Endodermal cell (in vitro differentiated cells): ENCODE results near the gene PNCK. TPM values are rescaled to one million over a fixed set of nuclear protein-coding genes. Genes with fewer than 3 reads are reported as not detected.
"Not testable (repeated sequence)": the region's sequence is repeated elsewhere in the genome, so short reads cannot be mapped to it uniquely, and the experiment has no call there.

Experiments used
- DNase-seq: peaks from one replicate; pipeline ENCODE4 v3.0.0-alpha.2; 2017
- H3K27ac ChIP-seq: 2 replicates; pipeline ENCODE4 v1.5.1; 2013; ENCODE audit warnings: mild to moderate bottlenecking, low read depth, low read length, moderate library complexity
- H3K27me3 ChIP-seq: 2 replicates; pipeline ENCODE4 v1.6.1; 2013; ENCODE audit warnings: mild to moderate bottlenecking, low read length, moderate library complexity; ENCODE audit not compliant: insufficient read depth, control insufficient read depth, poor library complexity, severe bottlenecking
- H3K36me3 ChIP-seq: 2 replicates; pipeline ENCODE4 v1.7.0; 2013; ENCODE audit warnings: mild to moderate bottlenecking, low read length, moderate library complexity; ENCODE audit not compliant: control insufficient read depth, insufficient read depth
- H3K4me1 ChIP-seq: one replicate; pipeline ENCODE4 v1.7.0; 2013; ENCODE audit warnings: low read length; ENCODE audit not compliant: control insufficient read depth, insufficient read depth
- H3K4me3 ChIP-seq: 2 replicates; pipeline ENCODE4 v1.5.1; 2013; ENCODE audit warnings: mild to moderate bottlenecking, low read length, moderate library complexity
- H3K9ac ChIP-seq: 2 replicates; pipeline ENCODE4 v1.6.1; 2013; ENCODE audit warnings: mild to moderate bottlenecking, low read length, moderate library complexity; ENCODE audit not compliant: poor library complexity, severe bottlenecking; ENCODE audit errors: extremely low read depth
- H3K9me3 ChIP-seq: 2 replicates; pipeline ENCODE4 v1.6.1; 2013; ENCODE audit warnings: mild to moderate bottlenecking, low read length, moderate library complexity; ENCODE audit not compliant: control insufficient read depth
- H3K27ac Mint-ChIP-seq: 2 replicates; pipeline ENCODE4 v1.8.0; 2020; ENCODE audit warnings: mixed read lengths
- H3K27me3 Mint-ChIP-seq: 2 replicates; pipeline ENCODE4 v1.8.0; 2021; ENCODE audit warnings: mild to moderate bottlenecking, mixed read lengths; ENCODE audit not compliant: insufficient read depth
- H3K36me3 Mint-ChIP-seq: 2 replicates; pipeline ENCODE4 v1.8.0; 2020; ENCODE audit warnings: low read depth, mixed read lengths
- H3K4me1 Mint-ChIP-seq: 2 replicates; pipeline ENCODE4 v1.8.0; 2020; ENCODE audit warnings: mixed read lengths
- H3K4me3 Mint-ChIP-seq: 2 replicates; pipeline ENCODE4 v1.8.0; 2020; ENCODE audit warnings: mild to moderate bottlenecking, moderate library complexity, mixed read lengths
- H3K9me3 Mint-ChIP-seq: 2 replicates; pipeline ENCODE4 v1.8.0; 2020; ENCODE audit warnings: mild to moderate bottlenecking, mixed read lengths
- CTCF ChIP-seq: fragments of 200-600 bp; sonication (generic); conservative IDR thresholded peaks from 2 replicates; pipeline ENCODE4 v1.5.0; 2021; ENCODE audit warnings: antibody characterized with exemption, mild to moderate bottlenecking
- WGBS, 2 experiments: methylation state at CpG; one replicate each; pipeline versions ENCODE4 v1.1.5 to v1.1.7; 2013; ENCODE audit warnings: missing lambda C conversion rate in 2 of 2, mixed read lengths in 1 of 2; ENCODE audit not compliant: insufficient coverage in 1 of 2, insufficient read length in 1 of 2; 5-methylcytosine and 5-hydroxymethylcytosine counted together
- total RNA-seq, 2 donors: library from RNA; stranded (reverse); fragmentation: NEBNext Ultra II Directional in 1 of 2; extraction: Animal tissue kit (Norgen Biotek cat#: 25700) in 1 of 2; gene quantifications; 2 replicates in 1 of 2; 3 replicates in 1 of 2; pipeline ENCODE4 v1.2.1, GENCODE V29; 2021

Gene PNCK
- total RNA-seq, 2 donors from 2014 or later, result 2.8 to 12.9 TPM

- no peak overlapping the region for H3K27ac Mint-ChIP-seq
- Histone ChIP-seq H3K4me1 (no peaks in the 10 kb centered on the region), H3K4me3 (no peak overlapping the region), H3K9ac (no peak overlapping the region), H3K36me3 (no peaks in the 10 kb centered on the region), H3K9me3 (no peaks in the 10 kb centered on the region), H3K27ac (no peak overlapping the region), H3K27me3 (no peaks in the 10 kb centered on the region)
- no peak for TF ChIP-seq CTCF
- H3K27me3 Mint-ChIP-seq, result no peaks in the 10 kb centered on the region
- no peak for DNase-seq
- no peaks in the 10 kb centered on the region for H3K4me1 Mint-ChIP-seq
- H3K4me3 Mint-ChIP-seq, result no peak overlapping the region
- H3K36me3 Mint-ChIP-seq, result peaks cover 3% of the 10 kb centered on the region
- WGBS, 2 experiments, result 96% methylated on average over 20 of the region's 24 CpGs; no CpG with 5 or more reads in 1 of the 2 experiments
- H3K9me3 Mint-ChIP-seq, result peaks cover 45% of the 10 kb centered on the region
These were observed 19.1 kb upstream of the PNCK start for GRCh38 chrX:153692611-153693156.

- DNase-seq, result no peak
- TF ChIP-seq CTCF, result no peak
- Mint-ChIP-seq H3K9me3 (peaks cover 41% of the 10 kb centered on the region), H3K27ac (no peak overlapping the region), H3K4me3 (no peak overlapping the region), H3K27me3 (no peaks in the 10 kb centered on the region), H3K36me3 (peaks cover 3% of the 10 kb centered on the region), H3K4me1 (no peaks in the 10 kb centered on the region)
- H3K36me3 ChIP-seq, result no peaks in the 10 kb centered on the region
- no peaks in the 10 kb centered on the region for H3K9me3 ChIP-seq
- H3K4me3 ChIP-seq, result no peak overlapping the region
- H3K27ac ChIP-seq, result no peak overlapping the region
- no peaks in the 10 kb centered on the region for H3K27me3 ChIP-seq
- H3K9ac ChIP-seq, result no peak overlapping the region
- 89% methylated on average over 4 of the region's 4 CpGs; no CpG with 5 or more reads in 1 of the 2 experiments for WGBS, 2 experiments
- no peaks in the 10 kb centered on the region for H3K4me1 ChIP-seq
These were observed 18.4 kb upstream of the PNCK start for GRCh38 chrX:153692003-153692402.

- not testable (repeated sequence) for H3K4me1 Mint-ChIP-seq, H3K4me1 ChIP-seq, H3K36me3 ChIP-seq, H3K27ac ChIP-seq, H3K9me3 ChIP-seq, H3K36me3 Mint-ChIP-seq, H3K9ac ChIP-seq, H3K27me3 ChIP-seq, H3K27me3 Mint-ChIP-seq, H3K4me3 ChIP-seq, H3K27ac Mint-ChIP-seq, DNase-seq, H3K4me3 Mint-ChIP-seq
- H3K9me3 Mint-ChIP-seq, result peaks cover 42% of the 10 kb centered on the region
- 83 to 96% methylated on average over 2 to 19 of the region's 21 CpGs for WGBS, 2 experiments
These were observed 17.6 kb upstream of the PNCK start for GRCh38 chrX:153691032-153691827.
